ENCODE data around the gene ABCA13. TPM values are rescaled to one million over a fixed set of nuclear protein-coding genes. Genes with fewer than 3 reads are reported as not detected.

ABCA13 gene
- polyA plus RNA-seq, 1 donor (not counting 4 experiments of a cell fraction or from before 2014, with no cell fraction given) = 0.76 TPM

DNA sequence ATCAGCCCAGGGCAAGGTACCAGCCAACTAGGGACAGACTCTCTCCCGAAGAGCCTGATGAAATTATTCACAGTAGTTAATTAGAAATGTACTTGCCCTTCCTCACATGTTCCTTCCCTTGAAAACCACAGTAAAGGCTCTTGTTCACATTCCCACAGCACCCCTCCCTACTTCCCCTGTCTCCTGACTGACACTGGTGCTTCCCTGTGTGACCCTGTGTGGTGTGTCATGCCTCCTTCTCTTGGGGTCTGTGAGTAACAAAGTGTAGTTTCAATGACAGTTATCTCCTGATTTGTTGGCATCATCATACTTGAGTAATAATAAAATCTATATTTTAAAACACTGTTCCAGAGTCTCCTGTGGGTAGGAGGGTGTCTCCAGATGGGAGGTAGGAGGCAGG, 209.7 kb downstream of the ABCA13 start:
- H3K9me3 ChIP-seq (ENCODE audit: control insufficient read depth, low read depth, low read length) = no peaks in the 10 kb centered on the region
- H3K4me1 ChIP-seq (ENCODE audit: control insufficient read depth, extremely low read depth, insufficient read depth, low read length) = no peaks in the 10 kb centered on the region
- H2AFZ ChIP-seq (ENCODE audit: control insufficient read depth, low read length) = no peak overlapping the region
- no peaks in the 10 kb centered on the region for H3K27me3 ChIP-seq (ENCODE audit: control insufficient read depth, extremely low read depth, insufficient read depth, low read length)
- H3K4me3 ChIP-seq (ENCODE audit: control insufficient read depth in 2 of 3, extremely low read depth in 1 of 3, insufficient read depth in 2 of 3, low read depth in 1 of 3, low read length in 3 of 3) = no peak overlapping the region
- H4K20me1 ChIP-seq (ENCODE audit: control insufficient read depth, extremely low read depth, insufficient read depth, low read length) = no peaks in the 10 kb centered on the region
- dilution Hi-C loops (cut with MboI; ENCODE audit: extremely low pct_ligation_motif_present, low sequenced_read_pairs) = no loop called here
- no peaks in the 10 kb centered on the region for H3K79me2 ChIP-seq (ENCODE audit: control insufficient read depth, insufficient read depth, low read length)
- no peak overlapping the region for H3K4me2 ChIP-seq (ENCODE audit: control insufficient read depth, extremely low read depth, insufficient read depth, low read depth, low read length)
- DNase-seq (ENCODE audit: low read depth, low spot score) (no peak), FAIRE-seq (no peak)
- H3K9me1 ChIP-seq (ENCODE audit: control insufficient read depth, extremely low read depth, insufficient read depth, low read length) = no peaks in the 10 kb centered on the region
- H3K36me3 ChIP-seq (ENCODE audit: control insufficient read depth in 2 of 2, extremely low read depth in 1 of 2, insufficient read depth in 2 of 2, low read length in 2 of 2) = no peaks in the 10 kb centered on the region
- no peak overlapping the region for H3K27ac ChIP-seq (ENCODE audit: control insufficient read depth, insufficient read depth, low read length)
- TF ChIP-seq, protein P1, sequence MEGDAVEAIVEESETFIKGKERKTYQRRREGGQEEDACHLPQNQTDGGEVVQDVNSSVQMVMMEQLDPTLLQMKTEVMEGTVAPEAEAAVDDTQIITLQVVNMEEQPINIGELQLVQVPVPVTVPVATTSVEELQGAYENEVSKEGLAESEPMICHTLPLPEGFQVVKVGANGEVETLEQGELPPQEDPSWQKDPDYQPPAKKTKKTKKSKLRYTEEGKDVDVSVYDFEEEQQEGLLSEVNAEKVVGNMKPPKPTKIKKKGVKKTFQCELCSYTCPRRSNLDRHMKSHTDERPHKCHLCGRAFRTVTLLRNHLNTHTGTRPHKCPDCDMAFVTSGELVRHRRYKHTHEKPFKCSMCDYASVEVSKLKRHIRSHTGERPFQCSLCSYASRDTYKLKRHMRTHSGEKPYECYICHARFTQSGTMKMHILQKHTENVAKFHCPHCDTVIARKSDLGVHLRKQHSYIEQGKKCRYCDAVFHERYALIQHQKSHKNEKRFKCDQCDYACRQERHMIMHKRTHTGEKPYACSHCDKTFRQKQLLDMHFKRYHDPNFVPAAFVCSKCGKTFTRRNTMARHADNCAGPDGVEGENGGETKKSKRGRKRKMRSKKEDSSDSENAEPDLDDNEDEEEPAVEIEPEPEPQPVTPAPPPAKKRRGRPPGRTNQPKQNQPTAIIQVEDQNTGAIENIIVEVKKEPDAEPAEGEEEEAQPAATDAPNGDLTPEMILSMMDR (optimal IDR thresholded peaks at IDR 0.05 in 1 of 3, IDR thresholded peaks at IDR 0.05 in 1 of 3, conservative IDR thresholded peaks at IDR 0.05 in 1 of 3; ENCODE audit: extremely low read depth in 1 of 3, insufficient read depth in 2 of 3, low read length in 3 of 3) = no peak
- TF ChIP-seq EZH2 (IDR thresholded peaks at IDR 0.05; ENCODE audit: low read length) = no peak
- no peak overlapping the region for H3K9ac ChIP-seq (ENCODE audit: control insufficient read depth, extremely low read depth, insufficient read depth, low read length)

DNA sequence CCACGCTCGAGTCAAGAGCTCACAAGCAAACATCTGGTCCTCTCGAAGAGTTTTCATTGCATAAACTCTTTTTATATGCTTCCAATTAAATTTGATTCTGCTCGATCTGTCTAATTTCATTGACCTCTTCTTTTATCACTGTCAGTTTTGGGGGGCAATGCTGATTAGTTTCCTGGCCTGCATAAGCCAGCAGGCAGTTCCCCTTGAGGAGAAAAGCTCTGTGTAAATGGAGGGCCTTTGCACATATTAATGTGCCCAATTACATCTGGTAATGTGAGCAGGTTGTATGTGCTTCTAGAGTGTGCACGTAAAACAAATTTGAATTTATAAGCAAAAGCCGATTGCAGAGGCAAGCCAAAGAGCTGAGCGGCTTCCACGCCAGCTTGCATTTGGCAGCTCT, 210.3 kb downstream of the ABCA13 start:
- H3K4me1 ChIP-seq (ENCODE audit: control insufficient read depth, extremely low read depth, insufficient read depth, low read length) = no peaks in the 10 kb centered on the region
- TF ChIP-seq EZH2 (IDR thresholded peaks at IDR 0.05; ENCODE audit: low read length) = no peak
- TF ChIP-seq, protein P1 (optimal IDR thresholded peaks at IDR 0.05 in 1 of 3, IDR thresholded peaks at IDR 0.05 in 1 of 3, conservative IDR thresholded peaks at IDR 0.05 in 1 of 3; ENCODE audit: extremely low read depth in 1 of 3, insufficient read depth in 2 of 3, low read length in 3 of 3) = no peak
- no peak for FAIRE-seq

More for the DNA sequence above, 210.3 kb downstream of the ABCA13 start:
- Histone ChIP-seq H3K9ac (ENCODE audit: control insufficient read depth, extremely low read depth, insufficient read depth, low read length) (no peak overlapping the region), H4K20me1 (ENCODE audit: control insufficient read depth, extremely low read depth, insufficient read depth, low read length) (no peaks in the 10 kb centered on the region), H2AFZ (ENCODE audit: control insufficient read depth, low read length) (no peak overlapping the region), H3K27ac (ENCODE audit: control insufficient read depth, insufficient read depth, low read length) (no peak overlapping the region), H3K9me3 (ENCODE audit: control insufficient read depth, low read depth, low read length) (no peaks in the 10 kb centered on the region), H3K27me3 (ENCODE audit: control insufficient read depth, extremely low read depth, insufficient read depth, low read length) (no peaks in the 10 kb centered on the region), H3K4me2 (ENCODE audit: control insufficient read depth, extremely low read depth, insufficient read depth, low read depth, low read length) (no peak overlapping the region), H3K4me3 (ENCODE audit: control insufficient read depth in 2 of 3, extremely low read depth in 1 of 3, insufficient read depth in 2 of 3, low read depth in 1 of 3, low read length in 3 of 3) (no peak overlapping the region), H3K36me3 (ENCODE audit: control insufficient read depth in 2 of 2, extremely low read depth in 1 of 2, insufficient read depth in 2 of 2, low read length in 2 of 2) (no peaks in the 10 kb centered on the region), H3K9me1 (ENCODE audit: control insufficient read depth, extremely low read depth, insufficient read depth, low read length) (no peaks in the 10 kb centered on the region), H3K79me2 (ENCODE audit: control insufficient read depth, insufficient read depth, low read length) (no peaks in the 10 kb centered on the region)
- DNase-seq (ENCODE audit: low read depth, low spot score) = no peak
- dilution Hi-C loops (cut with MboI; ENCODE audit: extremely low pct_ligation_motif_present, low sequenced_read_pairs) = no loop called here
